ENCODE results near the gene RYR2.

Gene RYR2

GRCh38 chr1:237041795-237042525 is at the start of gene RYR2:
Gene RYR2, plus strand, starts transcription at chr1:237042184. Its CDS starts 338 bp downstream, at chr1:237042522.
- FAIRE-seq = no peak
- no peak for DNase-seq (ENCODE audit: insufficient read length, low spot score)

- FAIRE-seq (no peak), DNase-seq (ENCODE audit: insufficient read length, low spot score) (no peak)
Observed at GRCh38 chr1:236992449-236992848, 49.5 kb upstream of the RYR2 start.

- DNase-seq (ENCODE audit: insufficient read length, low spot score) = no peak
- FAIRE-seq = no peak
Observed at GRCh38 chr1:236994450-236994849, 47.5 kb upstream of the RYR2 start.

DNA sequence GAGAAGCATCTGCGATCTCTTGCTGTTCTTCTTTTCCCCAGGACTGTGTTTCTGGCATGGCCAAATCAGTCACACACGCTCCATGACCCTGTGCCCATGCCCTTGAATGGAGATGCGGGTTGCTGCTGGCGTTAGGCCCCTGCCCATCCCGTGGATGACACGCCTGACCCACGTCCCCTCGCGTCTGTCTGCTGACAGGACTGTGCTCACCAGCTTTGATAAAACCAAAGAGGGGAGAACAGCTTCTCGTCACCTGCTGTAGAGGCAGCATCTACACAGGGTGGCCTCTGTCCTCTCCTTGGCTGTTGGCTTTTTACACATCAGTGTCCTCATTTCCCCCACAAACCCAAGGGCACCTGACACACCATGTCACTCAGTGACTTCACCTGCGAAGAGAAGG is 44.6 kb upstream of the RYR2 start:
- FAIRE-seq = no peak

GRCh38 chr1:236997882-236998281 is 44.1 kb upstream of the RYR2 start:
- no peak for FAIRE-seq
- DNase-seq (ENCODE audit: insufficient read length, low spot score) = no peak

More for the DNA sequence above, 44.6 kb upstream of the RYR2 start:
- no peak for DNase-seq (ENCODE audit: insufficient read length, low spot score)

- no peak for FAIRE-seq
Observed at GRCh38 chr1:236998546-236998945, 43.4 kb upstream of the RYR2 start.

DNA sequence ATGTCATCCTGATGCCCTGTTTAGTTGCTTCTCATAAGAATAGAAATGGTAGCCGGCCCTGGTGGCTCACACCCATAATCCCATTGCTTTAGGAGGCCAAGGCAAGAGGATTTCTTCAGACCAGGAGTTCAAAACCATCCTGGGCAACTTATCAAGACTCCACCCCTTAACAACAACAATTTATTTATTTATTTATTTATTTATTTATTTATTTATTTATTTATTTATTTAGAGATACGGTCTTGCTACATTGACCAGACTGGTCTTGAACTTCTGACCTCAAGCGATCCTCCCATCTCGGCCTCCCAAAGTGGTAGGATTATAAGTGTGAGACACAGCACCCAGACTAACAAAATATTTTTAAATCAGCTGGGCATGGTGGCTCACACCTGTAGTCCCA is 41.8 kb upstream of the RYR2 start:
- DNase-seq (ENCODE audit: insufficient read length, low spot score) (no peak), FAIRE-seq (no peak)

More at GRCh38 chr1:236998546-236998945, 43.4 kb upstream of the RYR2 start:
- DNase-seq (ENCODE audit: insufficient read length, low spot score) = no peak

- FAIRE-seq = no peak
- DNase-seq (ENCODE audit: insufficient read length, low spot score) = no peak
Observed at GRCh38 chr1:237003516-237003915, 38.5 kb upstream of the RYR2 start.

- DNase-seq (ENCODE audit: insufficient read length, low spot score) (no peak), FAIRE-seq (no peak)
Observed at GRCh38 chr1:237004116-237004515, 37.9 kb upstream of the RYR2 start, which contains the start of gene MT1HL1. Gene MT1HL1, minus strand, starts transcription at chr1:237004441. Its CDS starts 69 bp downstream, at chr1:237004372.

- DNase-seq (ENCODE audit: insufficient read length, low spot score) = no peak
- FAIRE-seq = no peak
Observed at GRCh38 chr1:237005674-237006073, 36.3 kb upstream of the RYR2 start.

DNA sequence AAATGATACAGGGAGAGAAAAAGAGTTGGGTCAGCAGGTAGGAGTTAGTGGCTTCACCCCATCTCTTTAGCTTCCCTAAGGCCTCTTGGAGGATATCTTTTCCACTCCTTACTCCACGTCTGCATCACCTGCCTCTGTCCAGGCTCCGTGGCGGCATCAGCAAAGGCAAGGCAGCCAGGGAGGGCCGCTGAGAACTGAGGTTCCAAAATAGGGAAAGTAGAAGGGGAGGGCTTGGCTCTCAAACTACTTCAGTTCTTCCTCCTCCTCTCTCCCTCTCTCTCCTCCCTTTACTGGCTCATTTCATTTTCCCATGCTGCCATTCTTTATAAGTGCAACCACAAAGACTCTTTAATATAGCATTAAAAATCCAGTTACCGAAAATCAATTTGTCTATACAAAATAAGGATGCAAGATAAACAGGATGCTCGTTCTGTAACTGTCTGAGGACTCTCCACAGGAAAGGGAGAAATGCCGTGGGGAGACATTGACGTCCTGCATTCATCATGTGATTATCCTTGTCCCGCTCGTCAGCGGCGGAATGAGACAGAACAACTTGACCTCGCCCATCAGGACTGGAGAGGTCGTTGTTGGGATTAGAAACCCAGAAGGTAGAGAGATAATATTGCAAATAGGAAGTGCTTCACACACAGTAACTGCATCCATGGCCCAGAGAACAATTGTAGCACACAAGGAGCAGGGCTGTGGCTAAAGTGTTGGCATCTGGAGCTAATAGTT is 34.7 kb upstream of the RYR2 start:
- FAIRE-seq (no peak), DNase-seq (ENCODE audit: insufficient read length, low spot score) (no peak)

DNA sequence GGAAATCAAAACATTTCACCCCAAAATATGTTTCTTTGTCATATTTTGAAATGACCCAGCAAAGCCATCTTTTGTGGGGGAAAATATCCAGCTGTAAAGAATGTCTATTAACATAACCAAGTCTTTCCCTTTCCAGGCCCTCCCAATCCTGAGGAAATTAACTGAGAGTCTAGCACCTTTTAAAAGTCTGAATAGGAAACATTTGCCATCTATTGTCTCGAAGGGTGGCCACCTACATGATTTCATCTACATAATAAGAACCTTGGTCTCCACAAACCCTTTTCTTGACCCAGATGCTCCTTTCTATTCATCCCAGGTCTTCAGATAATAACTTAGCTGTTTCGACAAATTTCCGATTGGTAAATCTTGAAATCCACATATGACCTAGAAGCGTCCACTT is 32.4 kb upstream of the RYR2 start:
- FAIRE-seq = no peak
- DNase-seq (ENCODE audit: insufficient read length, low spot score) = no peak

GRCh38 chr1:237011432-237011831 is 30.6 kb upstream of the RYR2 start:
- no peak for FAIRE-seq

GRCh38 chr1:237012361-237012760 is 29.6 kb upstream of the RYR2 start:
- DNase-seq (ENCODE audit: insufficient read length, low spot score) (no peak), FAIRE-seq (no peak)

More at GRCh38 chr1:237011432-237011831, 30.6 kb upstream of the RYR2 start:
- no peak for DNase-seq (ENCODE audit: insufficient read length, low spot score)

DNA sequence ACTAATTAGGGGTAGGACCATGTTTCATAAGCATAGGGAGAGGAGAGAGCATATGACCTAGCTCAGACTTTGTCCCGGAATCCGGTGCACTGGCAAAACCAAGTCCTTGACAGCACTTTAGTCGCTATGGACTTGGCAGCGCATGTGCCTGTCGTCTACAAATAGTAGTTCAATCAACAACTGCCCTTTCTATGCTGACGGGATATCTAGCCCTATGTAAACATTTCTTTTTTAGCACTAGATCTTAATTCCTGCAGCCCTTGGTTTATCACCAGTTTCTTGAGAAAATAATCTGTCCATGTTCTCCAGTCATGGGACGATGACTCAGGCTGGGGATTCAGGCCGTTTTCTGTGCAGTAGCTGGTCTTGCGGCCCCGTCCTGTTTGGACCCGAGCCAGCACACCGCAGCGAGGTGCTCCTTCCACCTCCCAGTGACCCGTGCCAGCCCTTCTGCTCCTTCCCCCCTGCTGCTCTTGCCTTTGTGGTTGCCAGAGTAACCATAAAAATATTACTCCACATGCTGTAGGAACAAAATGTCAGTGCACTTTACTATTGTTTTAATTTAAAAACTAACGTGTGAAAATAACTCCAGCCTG is 29.1 kb upstream of the RYR2 start:
- peak; percentile 28 for DNase-seq (ENCODE audit: insufficient read length, low spot score)
- no peak for FAIRE-seq

DNA sequence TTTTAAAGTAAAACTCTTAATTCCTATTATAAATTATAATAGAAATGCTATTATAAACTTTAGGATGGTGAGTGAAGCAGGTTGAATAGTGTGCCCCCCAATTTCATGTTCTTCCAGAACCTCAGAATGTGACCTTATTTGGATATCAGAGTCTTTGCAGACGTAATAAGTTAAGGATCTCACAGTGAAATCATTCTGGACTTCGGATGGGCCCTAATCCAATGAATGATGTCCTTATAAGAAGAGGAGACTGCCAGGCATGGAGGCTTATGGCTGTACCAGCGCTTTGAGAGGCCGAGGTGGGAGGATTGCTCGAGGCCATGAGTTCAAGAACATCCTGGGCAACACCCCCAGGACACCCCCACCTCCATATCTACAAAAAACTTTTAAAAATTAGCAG is 28.4 kb upstream of the RYR2 start:
- FAIRE-seq (no peak), DNase-seq (ENCODE audit: insufficient read length, low spot score) (no peak)

- DNase-seq (ENCODE audit: insufficient read length, low spot score) = no peak
- no peak for FAIRE-seq
Observed at GRCh38 chr1:237016626-237017025, 25.4 kb upstream of the RYR2 start.

- FAIRE-seq (no peak), DNase-seq (ENCODE audit: insufficient read length, low spot score) (no peak)
Observed at GRCh38 chr1:237018896-237019295, 23.1 kb upstream of the RYR2 start.

DNA sequence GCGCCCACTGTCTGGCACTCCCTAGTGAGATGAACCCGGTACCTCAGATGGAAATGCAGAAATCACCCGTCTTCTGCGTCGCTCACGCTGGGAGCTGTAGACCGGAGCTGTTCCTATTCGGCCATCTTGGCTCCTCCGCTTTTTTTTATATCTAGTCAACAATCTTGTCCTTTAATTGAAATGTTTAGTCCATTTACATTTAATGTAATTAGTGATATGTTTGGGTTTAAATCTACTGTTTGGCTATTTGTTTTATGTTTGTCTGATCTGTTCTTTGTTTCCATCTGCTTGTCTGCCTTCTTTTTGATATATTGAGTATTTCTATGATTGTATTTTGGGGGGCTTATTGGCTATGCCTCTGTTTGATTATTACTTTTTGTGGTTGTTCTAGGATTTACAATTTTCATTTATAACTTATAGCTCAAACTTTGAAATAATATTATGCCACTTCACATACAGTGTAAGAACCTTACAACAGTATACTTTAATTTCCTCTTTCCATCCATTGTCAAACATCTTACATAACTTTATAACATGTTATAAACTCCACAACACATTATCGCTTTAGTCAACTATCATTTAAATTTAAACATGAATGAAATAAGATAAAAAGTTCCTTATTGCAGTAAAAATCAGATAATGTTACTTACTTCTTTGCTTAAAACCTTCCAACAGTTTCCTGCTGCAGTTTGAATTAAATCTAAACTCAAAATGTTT is 16.5 kb upstream of the RYR2 start:
- FAIRE-seq = no peak
- no peak for DNase-seq (ENCODE audit: insufficient read length, low spot score)

DNA sequence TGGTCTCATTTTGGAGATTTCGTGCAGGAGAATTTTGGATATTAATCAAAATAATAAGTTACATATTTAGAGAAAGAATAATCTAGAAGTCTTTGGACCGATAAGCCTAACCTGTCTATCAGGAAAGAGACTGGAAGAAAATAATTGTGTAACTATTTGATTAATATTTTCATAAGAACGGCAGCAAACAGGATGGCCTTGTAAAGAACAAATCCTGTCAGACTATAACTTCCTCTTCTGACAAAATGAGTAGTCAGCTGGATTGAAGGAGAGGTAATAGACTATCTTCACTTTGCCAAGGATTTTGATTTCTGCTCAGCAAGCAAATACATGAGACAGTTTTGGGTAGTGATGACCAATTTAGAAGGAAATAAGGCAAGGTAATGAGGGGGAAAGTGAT is 12.7 kb upstream of the RYR2 start:
- no peak for FAIRE-seq

More for the DNA sequence above, 12.7 kb upstream of the RYR2 start:
- no peak for DNase-seq (ENCODE audit: insufficient read length, low spot score)
